HG03039 (cell line): ENCODE measurements around the gene EFCAB6.

ENCODE experiments used
- ATAC-seq: cut with Tn5 transposase; IDR thresholded peaks from one replicate; pipeline ENCODE4 v1.9.1; 2021; ENCODE audit warnings: mild to moderate bottlenecking, moderate library complexity; ENCODE audit not compliant: unreplicated experiment

Gene EFCAB6

DNA sequence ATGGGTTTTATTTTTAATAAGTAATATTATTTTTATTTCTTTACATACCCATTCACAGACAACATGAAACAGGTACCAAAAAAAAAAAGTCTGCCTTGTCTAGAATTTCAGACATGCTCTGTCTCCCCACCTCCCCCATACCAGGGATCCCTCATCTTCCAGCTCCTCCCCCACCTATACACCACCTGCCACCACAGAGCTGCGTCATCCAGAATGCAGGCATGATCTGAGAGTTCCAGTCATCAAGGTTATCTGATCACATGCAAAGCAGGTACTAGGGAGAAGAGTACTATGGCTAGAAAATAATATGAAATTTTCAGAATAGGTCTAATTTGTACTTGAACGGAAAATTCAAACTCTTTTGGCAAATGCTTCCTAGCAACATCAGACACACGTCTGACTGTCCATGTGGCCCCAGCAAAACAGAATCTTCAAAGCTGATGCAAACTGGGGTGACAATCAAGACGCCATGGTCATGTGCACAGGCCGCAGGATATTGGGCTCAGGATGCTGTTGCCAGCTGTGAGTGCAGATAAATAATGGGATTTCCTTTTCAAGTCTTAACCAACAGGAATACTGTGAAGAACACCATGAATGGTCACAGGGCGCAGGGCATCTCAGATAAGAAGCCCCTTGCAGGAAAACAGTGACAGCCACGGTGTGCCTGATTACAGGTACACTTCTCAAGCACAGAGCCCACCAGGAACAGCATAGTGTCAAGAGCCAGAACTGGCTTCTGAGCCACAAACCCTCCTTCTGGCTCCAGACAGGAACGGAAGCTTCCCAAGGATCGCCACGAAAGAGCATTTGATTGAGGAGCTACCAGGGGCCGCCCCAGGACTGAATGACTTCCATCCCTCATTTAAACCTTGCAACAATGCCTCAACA, 169.5 kb downstream of the EFCAB6 start:
- ATAC-seq, result no peak

DNA sequence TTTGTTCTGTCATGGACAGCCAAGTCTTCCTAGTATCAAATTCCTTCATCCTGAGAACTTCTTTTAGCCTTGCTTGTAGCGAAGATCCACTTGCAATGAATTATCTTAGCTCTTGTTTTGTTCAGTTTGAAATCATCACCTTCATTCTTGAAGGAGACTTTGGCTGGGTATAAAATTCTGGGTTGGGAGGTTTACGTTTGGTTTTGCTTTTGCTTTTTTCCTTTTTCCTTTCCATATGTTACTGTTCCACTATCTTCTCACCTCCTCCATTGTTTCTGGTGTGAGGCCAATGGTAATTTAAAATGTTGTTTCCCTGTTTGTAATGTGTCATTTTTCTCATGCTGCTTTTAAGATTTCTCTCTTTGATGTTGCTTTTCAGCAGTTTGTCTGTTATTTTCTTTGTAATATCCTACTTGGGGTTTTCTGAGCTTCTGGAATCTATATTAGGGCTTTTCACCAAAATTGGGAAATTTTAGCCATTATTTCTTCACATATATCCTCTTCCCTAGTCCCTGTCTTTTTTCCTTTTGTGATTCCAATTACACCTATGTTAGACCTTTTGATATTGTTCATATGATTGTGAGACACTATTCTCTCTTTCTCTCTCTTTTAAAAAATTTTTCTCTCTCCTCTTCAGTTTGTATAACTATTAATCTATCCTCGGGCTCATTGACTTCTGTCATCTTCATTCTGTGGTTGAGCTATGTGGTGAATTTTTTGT, 172.7 kb downstream of the EFCAB6 start:
- no peak for ATAC-seq

DNA sequence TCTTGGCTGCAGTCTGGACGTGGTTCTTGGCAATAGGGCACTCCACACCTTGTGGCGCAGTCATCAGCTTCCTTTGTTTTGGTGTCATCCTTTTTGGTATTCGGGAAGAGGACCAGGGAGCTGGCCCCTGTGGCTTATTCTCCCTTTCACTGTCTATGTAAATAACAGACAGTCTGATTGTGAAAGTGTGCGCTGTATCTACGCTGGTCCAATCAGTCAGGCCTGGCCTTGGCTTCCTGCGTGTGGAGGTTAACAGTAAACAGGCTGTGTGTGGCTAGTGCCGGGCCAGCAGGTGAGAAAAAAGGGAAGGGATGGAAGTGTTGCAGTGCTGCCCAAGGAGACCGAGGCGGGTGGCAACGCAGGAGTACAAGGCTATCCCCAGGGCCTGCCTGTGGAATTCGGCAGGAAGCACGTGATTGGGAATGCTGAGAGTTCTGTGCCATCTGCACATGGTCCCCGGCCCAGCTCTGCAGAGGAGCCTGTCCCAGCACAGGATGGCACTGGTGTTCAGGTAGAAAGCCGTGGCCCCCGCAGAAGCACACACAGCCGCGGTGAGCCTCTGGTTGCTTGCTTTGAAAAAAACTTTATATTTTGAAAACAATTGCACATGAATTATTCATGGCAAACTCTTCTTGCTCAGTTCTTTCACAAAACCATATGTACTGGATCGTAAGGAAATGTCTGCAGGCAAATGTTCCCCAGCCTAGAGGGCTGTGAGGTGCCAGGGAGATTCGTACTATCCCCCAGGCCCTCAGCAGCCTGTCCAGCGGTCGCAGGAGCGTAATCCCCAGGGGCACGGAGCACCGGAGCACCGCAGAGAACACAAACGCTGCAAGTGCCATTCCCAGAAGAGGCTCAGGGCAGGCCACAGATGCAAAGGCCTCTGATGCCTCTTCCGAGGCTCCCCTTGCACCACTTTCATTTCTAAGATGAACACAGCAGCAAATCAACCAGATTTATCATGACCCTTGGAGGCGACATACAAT, 174.5 kb downstream of the EFCAB6 start:
- no peak for ATAC-seq

DNA sequence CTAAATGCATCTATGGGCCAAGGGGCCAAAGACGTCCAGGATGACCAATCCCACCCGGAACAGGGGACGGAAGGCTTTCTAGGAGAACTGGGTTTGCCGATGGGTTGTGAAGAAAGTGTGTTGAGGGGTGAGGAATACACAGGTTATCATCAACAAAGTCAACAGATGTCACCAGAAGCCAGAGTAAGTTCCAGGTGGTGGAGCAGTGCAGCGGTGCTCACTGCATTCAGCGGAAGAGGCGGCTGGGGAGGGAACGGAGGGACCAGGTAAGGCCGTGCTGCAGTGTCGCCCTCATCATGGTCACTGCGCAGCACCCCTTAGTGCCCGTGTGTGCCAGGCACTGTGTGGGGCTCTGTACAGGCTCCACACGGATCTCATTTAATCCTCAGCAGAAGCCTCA, 176.0 kb downstream of the EFCAB6 start:
- no peak for ATAC-seq

DNA sequence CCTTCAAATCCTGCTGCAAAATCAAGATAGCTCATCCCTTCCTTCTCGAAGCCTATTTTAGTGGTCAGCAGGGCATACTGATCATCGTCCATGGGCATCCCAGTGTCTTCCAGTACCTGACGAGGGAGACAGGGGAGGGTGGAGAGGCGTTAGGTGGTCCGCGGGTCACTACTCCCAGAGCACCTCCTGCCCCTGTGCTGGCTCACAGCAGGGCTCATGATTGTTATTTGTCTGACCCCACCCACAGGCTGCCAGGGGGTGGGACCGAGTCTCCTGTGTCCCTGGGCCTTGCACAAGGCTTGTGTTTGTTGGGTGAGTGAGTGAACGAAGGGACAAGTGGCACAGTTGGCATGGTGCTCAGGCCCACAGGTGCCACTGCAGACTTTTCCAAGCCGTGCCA, 177.0 kb downstream of the EFCAB6 start:
- ATAC-seq, result no peak

DNA sequence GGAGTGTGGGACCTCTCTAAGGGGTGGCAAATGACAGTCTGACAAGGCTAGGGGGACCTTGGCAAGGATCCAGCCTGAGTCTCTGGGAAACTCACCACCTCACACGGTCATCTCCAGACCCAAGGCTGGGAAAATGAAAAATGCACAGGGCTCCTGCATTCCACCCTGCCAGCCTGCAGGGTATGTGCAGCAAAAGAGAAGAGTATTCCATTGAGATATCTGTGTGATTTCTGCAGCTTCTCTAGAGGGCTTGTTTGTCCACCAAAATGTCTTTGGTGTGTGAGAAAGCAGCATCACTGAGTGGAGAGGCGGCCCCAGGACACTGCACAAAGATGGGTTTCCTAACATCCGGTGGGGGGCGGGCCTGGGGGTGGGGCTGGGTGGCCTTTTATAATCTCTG, 177.8 kb downstream of the EFCAB6 start:
- no peak for ATAC-seq

DNA sequence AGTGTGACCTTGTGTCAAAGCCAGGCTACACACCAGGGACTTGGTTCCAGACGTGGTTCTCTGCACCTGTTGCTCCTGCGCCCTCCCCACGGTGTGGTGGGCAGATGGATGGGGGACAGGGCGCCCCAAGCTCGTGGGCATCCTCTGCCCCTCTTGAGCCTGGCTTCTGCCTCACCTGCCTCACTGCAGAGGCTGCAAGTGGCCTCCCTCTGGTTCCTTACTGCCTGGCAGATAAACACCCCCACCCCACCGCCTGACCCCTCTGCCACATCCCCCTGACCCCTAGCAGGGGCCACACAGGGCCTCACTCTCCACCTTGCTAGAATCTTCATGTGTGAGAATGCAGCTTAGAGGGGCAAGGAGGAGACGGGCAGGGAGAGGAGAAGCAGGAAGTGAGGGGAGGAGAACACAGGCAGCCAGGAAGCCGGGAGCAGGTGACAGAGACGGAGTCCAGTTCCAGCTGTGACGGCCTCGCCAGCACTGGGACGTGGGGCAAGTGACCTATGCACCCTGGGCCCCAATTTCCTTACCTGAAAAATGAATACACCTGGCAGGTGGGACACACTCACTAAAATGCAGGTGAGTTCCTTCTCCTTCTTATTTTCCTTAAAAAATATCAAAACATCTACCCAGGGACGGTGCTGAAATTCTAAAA, 178.3 kb downstream of the EFCAB6 start:
- no peak for ATAC-seq

DNA sequence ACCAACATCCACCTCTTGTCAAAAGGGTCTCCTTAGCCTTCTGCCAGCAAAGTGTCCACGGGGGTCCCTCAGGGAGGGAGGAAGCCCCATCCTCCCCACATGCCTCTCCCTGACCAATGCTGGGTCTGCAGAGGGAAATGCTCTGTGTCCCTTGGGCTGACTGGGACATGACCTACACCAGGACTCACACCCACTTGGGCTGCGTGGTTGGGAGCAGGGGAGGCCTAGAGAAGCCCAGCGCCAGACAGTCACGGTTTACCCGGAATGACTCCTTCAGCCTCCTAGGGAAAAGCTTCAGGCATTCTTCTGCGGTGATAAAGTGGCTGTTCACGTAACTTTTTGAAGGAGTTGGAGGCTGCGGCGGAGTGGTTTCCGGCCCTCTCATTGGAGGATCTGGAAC, 180.3 kb downstream of the EFCAB6 start:
- ATAC-seq, result no peak

DNA sequence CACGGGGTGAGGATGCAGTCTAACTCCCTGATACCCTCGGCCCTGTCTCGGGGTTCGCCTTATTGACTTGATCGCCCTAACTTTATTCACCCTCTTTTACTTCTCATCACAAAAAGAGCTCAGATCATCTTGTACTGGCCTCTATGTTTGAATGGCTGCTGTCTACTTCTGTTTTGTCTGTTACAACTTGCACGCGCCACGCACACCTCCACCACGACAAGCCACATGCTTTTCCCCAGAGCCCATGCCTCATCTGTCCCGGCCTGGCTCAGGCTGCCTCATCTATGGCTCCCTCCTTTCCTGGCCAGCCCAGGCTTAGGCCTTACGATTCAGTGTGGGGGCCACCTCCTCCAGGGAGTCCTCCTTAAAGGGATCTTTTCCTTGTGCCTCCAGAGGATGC, 180.9 kb downstream of the EFCAB6 start:
- no peak for ATAC-seq

DNA sequence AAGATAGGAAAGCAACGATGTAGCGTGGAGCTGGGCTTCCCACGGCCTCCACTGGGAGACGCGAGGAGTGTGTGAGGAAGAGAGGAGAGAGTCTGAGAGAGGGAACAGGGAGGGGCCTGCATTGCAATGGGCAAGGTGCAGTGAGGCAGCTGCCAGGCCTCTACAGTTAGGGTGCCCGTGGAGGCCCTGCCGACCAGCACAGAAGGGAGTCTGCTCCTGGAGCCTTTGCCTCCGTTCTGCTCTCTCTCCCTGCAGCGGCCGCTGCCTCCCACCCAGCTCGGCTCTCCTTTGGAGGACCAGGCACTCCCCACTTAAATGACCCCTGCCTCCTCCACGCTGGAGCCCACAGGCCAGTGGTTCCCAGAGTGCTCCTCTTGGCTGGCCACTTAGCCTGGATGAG, 181.7 kb downstream of the EFCAB6 start:
- no peak for ATAC-seq

DNA sequence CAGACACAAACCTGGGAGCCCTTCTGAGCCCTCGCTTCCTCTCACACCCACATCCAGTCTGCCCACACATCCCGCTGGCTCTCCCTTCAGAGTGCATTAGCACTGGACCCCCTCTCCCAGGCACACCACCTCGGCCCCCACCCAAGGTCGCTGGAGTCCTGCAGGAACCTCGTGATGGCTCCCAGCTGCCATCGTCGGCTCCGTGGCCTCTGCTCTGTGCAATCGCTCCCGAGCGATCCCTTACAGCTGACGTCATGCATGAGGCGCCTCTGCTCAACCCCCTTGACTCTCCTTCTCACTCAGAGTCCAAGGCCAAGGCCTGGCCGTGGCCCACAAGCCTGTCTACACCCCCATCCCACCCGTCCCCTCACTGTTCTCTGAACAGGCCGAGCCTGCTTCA, 183.9 kb downstream of the EFCAB6 start:
- no peak for ATAC-seq

DNA sequence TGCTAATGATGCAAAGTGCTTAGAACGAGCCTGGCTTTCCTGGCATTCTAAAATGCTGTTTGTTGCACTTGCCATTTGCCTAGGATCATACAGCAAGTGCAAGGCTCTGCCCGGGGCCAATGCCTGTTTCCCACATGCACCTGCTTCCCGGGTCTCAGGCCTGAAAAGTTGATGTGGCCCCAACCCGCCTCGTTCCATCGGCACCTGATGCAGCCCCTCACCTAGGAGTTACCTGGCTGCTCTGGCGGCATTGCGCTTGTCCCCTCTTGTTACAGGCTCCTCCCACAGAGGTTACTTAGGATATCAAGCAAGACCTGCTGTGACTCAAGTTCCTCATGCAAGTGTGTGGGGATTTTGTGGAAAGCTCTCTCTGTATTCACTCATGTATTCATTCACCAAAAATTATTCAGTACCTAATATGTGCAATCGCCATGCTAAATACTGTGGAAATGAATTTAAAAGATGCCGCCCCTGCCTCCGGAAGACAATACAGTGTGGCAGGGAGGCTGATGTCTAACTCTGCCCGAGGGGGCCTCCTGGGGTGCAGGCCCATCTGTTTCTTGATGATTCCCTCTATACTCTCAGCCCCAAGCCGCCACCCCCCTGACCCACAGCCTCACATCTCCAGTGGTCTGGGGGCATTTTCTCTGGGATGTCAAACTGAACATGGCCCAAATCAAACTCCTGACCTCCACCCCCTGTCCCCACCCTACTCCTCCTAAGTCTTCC, 184.5 kb downstream of the EFCAB6 start:
- no peak for ATAC-seq

DNA sequence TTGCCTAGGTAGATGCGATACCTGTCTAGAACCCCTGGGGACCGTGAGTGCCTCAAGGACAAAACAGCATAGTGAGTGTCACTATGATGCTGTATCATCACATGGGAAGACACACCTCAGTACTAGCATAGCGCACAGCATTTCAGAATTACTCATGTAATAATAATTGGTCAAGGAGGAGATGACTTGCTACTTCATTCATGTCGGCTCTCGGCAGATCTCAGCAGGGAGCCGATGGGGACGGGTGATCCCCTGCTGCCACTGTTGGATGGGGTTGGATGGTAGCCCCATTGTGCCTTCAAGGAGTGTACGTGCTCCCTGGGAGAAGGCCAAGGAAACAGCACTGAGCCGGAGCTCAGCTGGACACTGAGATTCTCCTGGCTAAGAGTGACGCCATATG, 186.9 kb downstream of the EFCAB6 start:
- ATAC-seq, result no peak

DNA sequence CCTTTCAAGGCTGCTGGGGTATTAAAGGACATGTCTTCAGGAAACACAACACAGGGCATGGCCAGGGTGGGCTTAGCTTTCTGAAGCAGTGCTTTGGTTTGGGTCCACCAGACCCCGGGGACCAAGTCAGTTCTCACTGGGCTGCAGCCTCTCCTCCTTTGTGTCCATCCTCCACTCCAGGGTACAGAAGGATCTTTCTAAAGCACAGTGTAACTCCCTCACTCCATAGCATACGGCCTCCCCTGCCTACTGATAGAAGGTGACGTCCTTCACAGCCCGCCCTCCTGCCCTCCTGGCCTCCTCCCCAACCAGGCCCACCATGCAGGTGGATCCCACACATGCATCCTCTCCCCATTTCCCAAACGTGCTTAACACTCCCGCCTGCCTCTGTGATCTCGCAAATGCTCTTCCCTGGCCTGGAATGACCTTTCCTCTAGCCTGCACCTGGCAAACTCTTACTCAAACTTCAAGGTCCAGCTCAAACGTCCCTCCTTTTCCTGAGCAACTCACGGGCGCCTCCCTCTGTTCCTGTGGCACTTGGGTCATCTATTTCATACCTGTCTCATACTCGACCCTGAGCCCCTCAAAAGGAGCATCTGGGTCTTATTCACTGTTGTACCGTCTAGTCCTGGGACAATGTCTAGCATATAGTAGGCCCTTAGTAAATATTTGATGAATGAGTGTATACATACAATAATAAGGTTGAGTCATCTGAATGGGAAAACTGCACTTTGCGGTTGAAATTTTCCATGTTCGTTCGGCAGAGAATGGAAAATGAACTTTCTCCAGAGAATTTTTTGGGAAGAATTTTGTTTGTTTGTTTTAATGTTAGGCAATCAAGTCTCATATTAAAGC, 187.7 kb downstream of the EFCAB6 start:
- no peak for ATAC-seq

DNA sequence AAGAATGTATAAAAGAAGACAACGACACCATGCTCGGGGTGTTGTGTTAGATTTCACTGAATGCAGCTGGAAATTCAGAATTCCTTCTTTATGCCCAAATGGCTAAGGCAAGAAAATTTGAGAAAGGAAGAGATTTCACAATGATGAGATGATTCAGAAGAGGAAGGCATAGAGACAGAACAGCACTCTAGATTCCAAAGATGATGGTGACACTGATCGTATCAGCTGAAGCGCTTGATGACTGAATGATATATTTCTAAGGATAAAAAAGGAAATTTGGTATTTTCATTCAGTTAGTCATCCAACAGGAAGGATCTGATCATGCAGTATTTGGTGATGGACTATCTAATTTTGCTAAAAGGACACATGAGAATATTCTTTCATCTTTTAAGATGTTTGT, 189.2 kb downstream of the EFCAB6 start:
- ATAC-seq, result no peak

DNA sequence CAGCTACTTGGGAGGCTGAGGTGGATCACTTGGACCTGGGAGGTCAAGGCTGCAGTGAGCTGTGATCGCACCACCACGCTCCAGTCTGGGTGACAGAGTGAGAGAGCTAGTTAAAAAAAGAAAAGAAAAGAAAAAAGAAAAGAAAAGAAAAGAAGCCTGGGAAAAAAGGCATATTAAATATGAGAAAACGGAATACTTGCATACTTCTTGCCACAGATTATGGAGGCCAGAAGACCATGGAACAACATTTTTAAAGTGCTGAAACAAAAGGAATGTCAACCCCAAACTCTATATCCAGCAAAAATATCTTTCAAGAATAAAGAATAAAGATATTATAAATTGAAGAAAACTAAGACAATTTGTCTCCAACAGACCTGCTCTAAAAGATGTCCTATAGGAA, 191.9 kb downstream of the EFCAB6 start:
- ATAC-seq, result no peak

DNA sequence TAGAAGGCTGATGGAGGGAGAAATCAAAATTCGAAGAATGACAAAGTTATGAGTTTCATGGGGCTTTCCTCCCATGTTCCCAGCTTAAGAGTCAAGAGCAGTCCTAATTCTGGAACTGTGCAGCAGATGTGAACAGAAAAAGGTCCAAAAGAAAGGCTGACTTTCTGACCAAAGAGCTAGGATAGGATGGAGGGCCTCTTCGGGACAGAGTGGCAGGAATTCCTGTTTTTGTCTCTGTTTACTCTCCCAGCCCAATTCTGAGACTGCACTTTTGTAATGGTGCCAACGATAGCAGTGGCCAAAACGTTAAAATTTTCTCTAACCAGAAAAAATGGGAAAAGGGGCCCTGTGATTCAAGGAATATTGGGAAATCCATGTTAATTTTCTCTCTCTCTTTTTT, 193.6 kb downstream of the EFCAB6 start:
- no peak for ATAC-seq

DNA sequence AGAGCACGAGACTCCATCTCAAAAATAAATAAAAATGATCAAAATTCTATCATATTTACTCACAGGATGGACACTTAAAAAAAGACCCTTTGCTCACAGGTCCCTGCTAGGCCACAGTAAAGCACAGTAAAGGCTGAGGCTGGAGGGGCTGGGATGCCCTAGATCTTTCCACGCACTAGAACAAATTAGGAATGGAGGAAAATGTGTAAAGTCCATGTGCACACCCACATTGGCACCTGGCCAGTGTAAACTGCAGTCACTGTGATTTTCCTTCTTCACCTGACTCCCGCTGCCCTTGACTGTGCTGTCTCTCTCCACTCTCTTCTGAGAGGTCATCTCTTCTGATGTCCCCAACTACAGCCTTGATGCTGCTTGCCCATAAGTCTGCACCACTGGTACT, 195.5 kb downstream of the EFCAB6 start:
- no peak for ATAC-seq

DNA sequence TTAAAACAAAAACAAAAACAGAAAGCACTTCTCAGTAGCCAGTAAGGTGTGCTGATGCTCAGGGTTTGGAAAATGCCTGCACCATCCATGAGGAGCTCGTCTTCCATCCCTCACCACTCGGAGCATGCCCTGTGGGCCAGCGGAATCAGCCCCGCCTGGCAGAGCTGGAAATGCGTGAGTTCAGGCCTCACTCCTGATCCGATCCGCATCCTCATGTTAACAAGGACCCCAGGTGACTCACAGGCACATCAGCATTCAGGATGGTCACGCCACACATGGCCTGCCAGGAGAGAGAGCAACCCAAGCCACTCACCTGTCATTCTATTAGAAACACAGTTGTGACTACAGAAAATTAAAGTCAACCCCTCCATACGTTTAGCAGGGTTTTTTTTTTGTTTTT, 211.8 kb downstream of the EFCAB6 start:
- no peak for ATAC-seq
